ENCODE measurements around the gene GPR146.

Gene GPR146

DNA sequence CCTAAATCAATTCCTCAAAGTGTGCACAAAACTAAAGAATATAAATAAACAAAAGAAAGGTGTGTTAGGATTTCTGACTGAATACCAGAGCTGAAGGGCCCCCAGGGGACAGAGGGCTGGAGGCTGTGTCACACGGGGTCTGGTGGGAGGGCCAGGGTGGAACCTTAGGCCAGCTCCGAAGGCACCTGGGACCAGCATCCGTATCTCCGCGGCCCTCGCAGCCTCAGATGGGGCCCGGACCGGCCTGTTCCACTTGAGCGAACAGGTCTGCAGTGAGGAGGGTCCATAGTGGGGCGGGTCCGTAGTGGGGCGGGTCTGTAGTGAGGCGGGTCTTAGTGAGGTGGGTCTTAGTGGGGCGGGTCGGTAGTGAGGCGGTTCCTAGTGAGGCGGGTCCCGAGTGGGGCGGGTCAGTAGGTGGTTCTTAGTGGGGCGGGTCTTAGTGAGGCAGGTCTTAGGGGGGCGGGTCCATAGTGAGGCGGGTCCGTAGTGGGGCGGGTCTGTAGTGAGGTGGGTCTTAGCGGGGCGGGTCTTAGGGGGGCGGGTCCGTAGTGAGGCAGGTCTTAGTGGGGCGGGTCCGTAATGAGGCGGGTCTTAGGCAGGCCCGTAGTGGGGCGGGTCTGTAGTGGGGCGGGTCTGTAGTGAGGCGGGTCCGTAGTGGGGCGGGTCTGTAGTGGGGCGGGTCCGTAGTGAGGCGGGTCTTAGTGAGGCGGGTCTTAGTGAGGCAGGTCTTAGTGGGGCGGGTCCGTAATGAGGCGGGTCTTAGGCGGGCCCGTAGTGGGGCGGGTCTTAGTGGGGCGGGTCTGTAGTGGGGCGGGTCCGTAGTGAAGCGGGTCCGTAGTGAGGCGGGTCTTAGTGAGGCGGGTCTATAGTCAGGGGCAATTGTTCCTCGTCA is 15.1 kb downstream of the GPR146 start:
- in situ Hi-C loops (cut with MboI; ENCODE audit: low sequenced_read_pairs, unreplicated experiment), result no loop called here
- TF ChIP-seq, protein P1, sequence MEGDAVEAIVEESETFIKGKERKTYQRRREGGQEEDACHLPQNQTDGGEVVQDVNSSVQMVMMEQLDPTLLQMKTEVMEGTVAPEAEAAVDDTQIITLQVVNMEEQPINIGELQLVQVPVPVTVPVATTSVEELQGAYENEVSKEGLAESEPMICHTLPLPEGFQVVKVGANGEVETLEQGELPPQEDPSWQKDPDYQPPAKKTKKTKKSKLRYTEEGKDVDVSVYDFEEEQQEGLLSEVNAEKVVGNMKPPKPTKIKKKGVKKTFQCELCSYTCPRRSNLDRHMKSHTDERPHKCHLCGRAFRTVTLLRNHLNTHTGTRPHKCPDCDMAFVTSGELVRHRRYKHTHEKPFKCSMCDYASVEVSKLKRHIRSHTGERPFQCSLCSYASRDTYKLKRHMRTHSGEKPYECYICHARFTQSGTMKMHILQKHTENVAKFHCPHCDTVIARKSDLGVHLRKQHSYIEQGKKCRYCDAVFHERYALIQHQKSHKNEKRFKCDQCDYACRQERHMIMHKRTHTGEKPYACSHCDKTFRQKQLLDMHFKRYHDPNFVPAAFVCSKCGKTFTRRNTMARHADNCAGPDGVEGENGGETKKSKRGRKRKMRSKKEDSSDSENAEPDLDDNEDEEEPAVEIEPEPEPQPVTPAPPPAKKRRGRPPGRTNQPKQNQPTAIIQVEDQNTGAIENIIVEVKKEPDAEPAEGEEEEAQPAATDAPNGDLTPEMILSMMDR (IDR thresholded peaks at IDR 0.05; ENCODE audit: borderline replicate concordance, control extremely low read depth, extremely low read depth, insufficient read depth, missing control alignments), result no peak
- no peak for DNase-seq (ENCODE audit: low spot score)

DNA sequence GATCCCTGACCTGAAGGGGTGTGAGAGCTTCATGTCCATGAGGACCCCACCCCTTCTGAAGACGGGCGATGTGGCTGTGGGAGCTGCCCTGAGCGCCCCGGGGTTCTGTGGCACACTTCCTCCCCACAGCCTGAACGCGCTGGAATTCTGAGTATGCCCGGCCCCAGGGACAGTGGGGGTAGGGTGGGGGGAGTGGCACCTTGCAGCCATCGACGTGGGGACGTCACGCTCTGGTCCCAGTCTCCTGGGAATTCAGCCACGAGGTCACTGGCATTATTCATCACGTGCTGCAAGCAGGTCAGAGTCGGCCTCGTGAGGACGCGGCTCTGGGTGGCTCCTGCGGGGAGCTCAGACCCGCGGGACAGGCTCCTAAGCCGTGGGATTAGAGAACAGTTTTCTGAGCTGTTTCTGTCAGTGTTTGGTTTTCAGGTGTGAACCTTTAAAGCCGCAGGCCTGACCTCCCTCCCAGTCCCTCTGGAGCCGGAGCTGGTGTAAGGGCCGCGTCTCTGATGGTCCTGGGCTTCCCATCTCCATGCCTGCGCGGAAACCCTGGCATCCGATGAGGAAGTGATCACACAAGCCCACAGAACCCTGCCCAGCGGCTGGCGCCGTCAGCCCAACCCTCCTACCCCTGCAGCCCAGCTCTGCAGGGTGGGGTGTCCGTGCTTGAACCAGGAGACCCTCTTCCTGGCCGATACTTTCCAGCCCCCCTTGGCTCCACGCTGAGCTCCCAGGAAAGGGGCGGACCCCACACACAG is 16.1 kb downstream of the GPR146 start:
- in situ Hi-C loops (cut with MboI; ENCODE audit: low sequenced_read_pairs, unreplicated experiment), result no loop called here
- TF ChIP-seq, protein P1 (IDR thresholded peaks at IDR 0.05; ENCODE audit: borderline replicate concordance, control extremely low read depth, extremely low read depth, insufficient read depth, missing control alignments), result no peak
- no peak for DNase-seq (ENCODE audit: low spot score)

DNA sequence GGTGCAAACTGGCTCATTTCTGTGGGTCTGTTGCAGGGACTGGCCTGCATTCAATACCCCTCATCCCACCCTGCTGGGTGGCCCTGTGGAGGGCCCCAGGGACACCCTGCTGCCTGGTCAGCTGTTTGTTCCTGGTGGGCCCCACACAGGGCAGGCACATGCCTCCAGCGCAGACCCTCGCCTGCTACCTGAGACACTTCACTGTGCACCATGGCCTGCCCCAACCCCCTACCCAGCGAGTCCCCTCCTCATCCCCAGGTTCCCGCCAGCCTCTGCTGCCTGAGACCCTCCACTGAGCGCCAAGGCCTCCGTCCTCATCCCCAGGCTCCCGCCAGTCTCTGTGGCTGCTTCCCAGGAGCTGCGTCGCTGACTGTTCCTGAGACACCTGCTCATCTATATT is 16.8 kb downstream of the GPR146 start:
- in situ Hi-C loops (cut with MboI; ENCODE audit: low sequenced_read_pairs, unreplicated experiment), result no loop called here
- DNase-seq (ENCODE audit: low spot score), result no peak
- TF ChIP-seq, protein P1 (IDR thresholded peaks at IDR 0.05; ENCODE audit: borderline replicate concordance, control extremely low read depth, extremely low read depth, insufficient read depth, missing control alignments), result no peak

DNA sequence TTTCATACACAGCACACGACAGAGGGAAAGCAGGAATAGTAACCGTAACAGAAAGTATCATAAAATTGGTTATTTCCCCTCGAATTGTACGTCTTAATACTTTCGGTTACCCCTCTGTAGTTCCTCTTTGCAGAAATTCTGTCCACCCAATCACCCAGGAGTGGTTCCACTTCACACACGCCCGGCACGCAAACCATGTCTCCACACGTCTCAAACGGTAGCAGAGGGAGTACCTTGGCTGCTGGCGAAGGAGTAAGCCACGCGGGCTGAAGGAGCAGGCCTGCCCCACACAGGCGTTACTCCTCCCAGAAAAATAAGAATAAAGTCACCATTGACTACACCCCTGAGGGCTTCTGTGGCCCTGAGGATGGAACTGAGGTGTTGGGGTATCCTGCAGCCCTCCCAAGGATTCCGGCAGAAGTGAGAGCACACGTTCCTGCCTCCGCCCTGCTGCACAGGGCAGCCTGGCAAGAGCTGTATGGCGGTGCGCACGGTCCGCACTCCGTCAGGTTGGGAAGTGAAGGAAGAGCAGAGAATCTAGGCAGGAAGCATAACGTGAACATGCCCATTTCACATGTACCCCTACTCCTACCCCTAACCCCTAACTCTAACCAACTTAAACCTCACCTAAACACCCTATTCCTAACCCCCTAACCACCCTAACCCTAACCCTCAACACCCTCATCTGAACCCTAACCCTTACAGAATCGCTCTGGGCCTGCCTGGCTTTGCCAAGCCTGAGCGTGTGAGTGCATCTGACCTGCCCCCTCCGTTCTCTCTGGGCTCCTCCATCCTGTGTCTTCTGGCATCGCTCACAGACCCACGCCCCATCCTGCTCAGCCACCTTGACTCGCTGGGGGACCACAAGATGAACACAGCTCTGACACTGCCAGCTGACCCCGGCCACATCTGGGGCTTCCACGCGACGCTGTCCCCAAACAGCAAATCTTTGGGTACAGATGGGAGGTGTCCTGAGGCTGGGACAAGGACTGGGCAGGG is 18.2 kb downstream of the GPR146 start:
- in situ Hi-C loops (cut with MboI; ENCODE audit: low sequenced_read_pairs, unreplicated experiment), result no loop called here
- DNase-seq (ENCODE audit: low spot score), result peak; percentile 90
- TF ChIP-seq, protein P1 (IDR thresholded peaks at IDR 0.05; ENCODE audit: borderline replicate concordance, control extremely low read depth, extremely low read depth, insufficient read depth, missing control alignments), result no peak

DNA sequence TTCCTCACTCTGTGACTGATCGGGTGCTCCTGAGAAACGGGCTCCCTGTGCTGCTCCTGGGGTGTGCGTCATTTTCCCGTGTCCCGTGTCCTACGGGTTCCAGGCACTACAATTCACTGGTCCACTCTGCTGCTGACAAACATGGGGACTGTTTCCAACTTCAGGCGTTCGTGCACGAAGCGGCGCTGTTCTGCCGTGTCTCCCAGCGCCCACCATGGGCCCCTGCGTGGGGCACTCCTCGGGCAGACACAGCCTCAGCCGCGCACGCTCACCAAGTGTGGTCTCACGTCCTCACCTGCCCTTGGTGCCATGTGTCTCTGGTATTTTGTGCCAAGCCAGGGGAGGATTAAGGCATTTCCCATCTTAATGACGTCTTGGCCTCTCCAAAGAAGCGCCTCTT is 19.0 kb downstream of the GPR146 start:
- no peak for DNase-seq (ENCODE audit: low spot score)
- in situ Hi-C loops (cut with MboI; ENCODE audit: low sequenced_read_pairs, unreplicated experiment), result no loop called here
- TF ChIP-seq, protein P1 (IDR thresholded peaks at IDR 0.05; ENCODE audit: borderline replicate concordance, control extremely low read depth, extremely low read depth, insufficient read depth, missing control alignments), result no peak

DNA sequence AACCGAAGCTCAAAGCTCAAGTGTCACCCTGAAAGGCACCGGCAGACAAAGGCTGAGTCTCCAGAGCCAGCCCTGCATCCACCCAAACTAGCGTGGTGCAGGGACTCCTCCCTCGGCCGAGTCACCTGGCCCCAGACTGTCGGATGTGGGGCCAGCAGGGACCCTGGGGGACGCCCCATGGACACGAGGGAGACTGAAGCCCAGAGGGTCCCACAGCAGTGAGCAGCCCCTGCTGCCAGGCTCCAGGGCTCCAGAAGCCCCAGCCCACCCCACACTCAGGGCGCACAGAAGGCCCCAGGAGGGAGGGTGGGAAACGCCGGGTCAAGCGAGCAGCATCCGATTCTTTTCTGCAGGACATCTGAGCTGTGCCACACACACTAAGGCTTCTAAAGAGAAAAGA is 20.2 kb downstream of the GPR146 start:
- DNase-seq (ENCODE audit: low spot score), result no peak
- in situ Hi-C loops (cut with MboI; ENCODE audit: low sequenced_read_pairs, unreplicated experiment), result no loop called here
- TF ChIP-seq, protein P1 (IDR thresholded peaks at IDR 0.05; ENCODE audit: borderline replicate concordance, control extremely low read depth, extremely low read depth, insufficient read depth, missing control alignments), result no peak

Measured in GM13976 (cell line).